Activated naive CD4-positive, alpha-beta T cell treated with anti-CD3 and anti-CD28 coated beads, Interleukin-2, amount 10 ng/mL, durations not matched to agents 7 days and 5 days (primary cell): ENCODE measurements around the gene SCARB1.

Source experiments
- CTCF ChIA-PET: fragments of 350-600 bp; sonication (Branson Sonifier 250); formaldehyde crosslinking; loops from one replicate; lab custom pipeline; 2021; ENCODE audit warnings: antibody characterized with exemption; lab: Charles Lee
- DNase-seq: peaks from one replicate; pipeline ENCODE4 v3.0.0-alpha.2; 2020
- H3K27ac Mint-ChIP-seq: one replicate; pipeline ENCODE4 v1.8.0; 2021; ENCODE audit warnings: mild to moderate bottlenecking, moderate library complexity, mixed read lengths
- H3K27me3 Mint-ChIP-seq: one replicate; pipeline ENCODE4 v1.8.0; 2021; ENCODE audit warnings: mild to moderate bottlenecking, mixed read lengths
- H3K36me3 Mint-ChIP-seq: one replicate; pipeline ENCODE4 v1.8.0; 2021; ENCODE audit warnings: mixed read lengths
- H3K4me1 Mint-ChIP-seq: one replicate; pipeline ENCODE4 v1.8.0; 2021; ENCODE audit warnings: mixed read lengths
- H3K4me3 Mint-ChIP-seq: one replicate; pipeline ENCODE4 v1.8.0; 2021; ENCODE audit warnings: mild to moderate bottlenecking, moderate library complexity, mixed read lengths
- H3K9me3 Mint-ChIP-seq: one replicate; pipeline ENCODE4 v1.8.0; 2021; ENCODE audit warnings: mixed read lengths

SCARB1 gene

DNA sequence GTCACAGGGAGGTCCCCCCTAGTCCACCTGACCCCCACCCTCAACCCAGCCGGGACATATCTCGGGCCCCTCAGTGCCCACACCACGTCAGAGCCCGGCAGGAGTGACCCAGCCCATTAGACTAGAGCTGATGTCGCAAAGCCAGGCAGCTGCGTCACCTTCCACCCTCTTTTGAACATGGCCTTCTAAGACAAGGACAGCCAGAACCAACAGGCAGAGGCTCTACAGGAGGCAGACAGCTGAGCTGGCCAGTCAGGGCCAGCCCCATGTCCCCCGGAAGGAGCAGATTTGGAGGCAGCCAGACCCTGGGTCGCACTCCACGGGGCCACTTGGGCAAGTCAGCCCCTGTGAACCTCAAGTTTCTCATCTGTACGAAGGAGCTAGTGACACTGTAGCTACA lies 44.1 kb downstream of the SCARB1 start:
- Mint-ChIP-seq H3K27ac (no peak overlapping the region), H3K36me3 (no peaks in the 10 kb centered on the region), H3K27me3 (peaks cover 3% of the 10 kb centered on the region), H3K9me3 (no peaks in the 10 kb centered on the region), H3K4me3 (no peak overlapping the region), H3K4me1 (no peaks in the 10 kb centered on the region)
- DNase-seq, result no peak
- CTCF ChIA-PET, result no interaction called here

DNA sequence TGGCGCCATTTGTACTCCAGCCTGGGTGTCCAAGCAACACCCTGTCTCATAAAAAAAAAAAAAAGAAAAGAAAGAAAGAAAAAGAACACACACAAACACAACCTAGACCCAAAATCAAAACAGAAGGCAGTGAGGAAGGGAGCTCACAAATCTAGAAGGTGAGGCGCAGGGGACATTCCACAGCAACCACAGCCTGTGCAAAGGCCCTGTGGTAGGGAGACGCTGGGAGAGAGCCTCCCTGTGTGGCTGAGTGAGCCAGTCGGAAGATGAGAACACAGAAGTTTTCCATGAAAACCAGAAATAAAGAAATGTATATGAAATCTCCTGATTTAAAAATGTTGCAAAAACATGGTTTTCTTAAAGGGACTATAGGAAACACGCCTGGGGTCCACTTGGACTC lies 44.6 kb downstream of the SCARB1 start:
- CTCF ChIA-PET, result no interaction called here

DNA sequence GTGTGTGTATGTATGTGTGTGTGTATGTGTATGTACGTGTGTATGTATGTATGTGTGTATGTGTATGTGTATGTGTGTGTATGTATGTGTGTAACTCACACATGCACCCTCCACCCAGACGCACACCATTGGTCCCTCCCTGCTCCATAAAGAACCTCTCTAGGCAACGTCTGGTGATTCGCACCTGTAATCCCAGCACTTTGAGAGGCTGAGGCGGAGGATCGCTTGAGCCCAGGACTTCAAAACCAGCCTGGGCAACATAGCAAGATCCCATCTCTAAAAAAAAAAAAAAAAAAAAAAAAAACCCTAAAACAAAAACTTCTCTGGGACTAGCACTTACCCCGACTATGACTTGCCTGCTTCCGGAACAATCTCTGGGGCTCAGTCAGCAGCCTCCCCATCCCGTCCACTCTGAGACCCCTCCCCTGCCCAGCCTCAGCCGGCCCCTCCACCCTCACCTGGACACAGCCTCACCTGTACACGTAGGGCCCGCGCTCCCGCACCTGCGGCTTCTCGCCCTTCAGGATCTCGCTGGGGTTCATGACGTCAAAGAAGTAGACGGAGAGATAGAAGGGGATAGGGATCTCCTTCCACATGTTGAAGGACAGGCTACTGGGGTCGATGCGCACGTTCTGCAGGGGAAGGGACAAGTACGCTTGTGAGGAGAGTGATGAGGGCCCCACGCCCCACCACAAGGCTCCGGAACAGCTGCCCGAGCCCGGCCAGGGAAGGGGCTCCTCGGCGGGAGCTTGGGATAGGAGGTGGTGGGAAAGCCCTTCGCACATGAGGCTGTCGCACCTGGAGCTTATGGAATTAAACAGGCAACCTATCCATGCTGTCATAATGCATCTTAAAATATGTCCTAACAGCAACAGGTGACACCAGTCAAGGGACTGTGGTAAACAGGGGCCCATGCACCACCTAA lies 46.3 kb downstream of the SCARB1 start:
- Mint-ChIP-seq H3K4me1 (no peaks in the 10 kb centered on the region), H3K36me3 (peaks cover 4% of the 10 kb centered on the region), H3K9me3 (no peaks in the 10 kb centered on the region), H3K4me3 (no peak overlapping the region), H3K27me3 (peaks cover 3% of the 10 kb centered on the region), H3K27ac (no peak overlapping the region)
- CTCF ChIA-PET, result interaction anchor here (1.0 kb wide), 1 partner anchor 10 kb away, joined by 3 read pairs; no protein-coding TSS in a partner anchor
- DNase-seq, result no peak

More for the DNA sequence above, 44.6 kb downstream of the SCARB1 start:
- Mint-ChIP-seq H3K36me3 (no peaks in the 10 kb centered on the region), H3K4me1 (no peaks in the 10 kb centered on the region), H3K27me3 (peaks cover 3% of the 10 kb centered on the region), H3K27ac (no peak overlapping the region), H3K4me3 (no peak overlapping the region), H3K9me3 (no peaks in the 10 kb centered on the region)
- no peak for DNase-seq

DNA sequence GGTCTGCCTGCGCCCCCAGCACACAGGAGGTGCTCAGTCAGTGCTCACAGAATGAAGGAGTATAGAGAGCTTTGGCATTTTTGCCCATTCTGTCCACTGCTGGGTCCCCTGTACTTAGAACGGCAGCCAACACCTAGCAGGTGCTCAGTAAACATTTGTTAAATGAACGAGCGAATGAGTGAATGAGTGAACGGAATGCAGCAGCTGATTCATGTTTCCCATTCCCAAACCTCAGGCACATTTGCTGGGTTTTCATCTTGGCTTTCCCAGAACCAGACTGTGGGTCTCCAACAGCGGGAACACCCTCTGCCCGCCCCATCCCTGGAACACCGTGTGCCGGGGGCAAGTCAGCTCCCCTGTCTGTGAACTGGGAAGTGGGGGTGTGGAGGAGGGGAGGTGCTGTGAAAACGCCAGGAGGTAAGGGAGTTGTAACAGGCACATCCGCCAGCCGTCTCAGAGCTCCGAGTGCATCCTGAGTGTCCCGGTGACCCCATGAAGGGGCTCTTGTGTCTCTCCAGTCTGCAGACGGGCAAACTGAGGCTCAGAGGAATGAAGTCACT lies 47.3 kb downstream of the SCARB1 start:
- DNase-seq, result no peak
- CTCF ChIA-PET, result interaction anchor here (1.0 kb wide), 1 partner anchor 11 kb away, joined by 3 read pairs; no protein-coding TSS in a partner anchor
- no peaks in the 10 kb centered on the region for H3K9me3 Mint-ChIP-seq
- no peaks in the 10 kb centered on the region for H3K4me1 Mint-ChIP-seq
- peaks cover 3% of the 10 kb centered on the region for H3K27me3 Mint-ChIP-seq
- H3K27ac Mint-ChIP-seq, result peak overlapping the region; percentile 33
- H3K4me3 Mint-ChIP-seq, result no peak overlapping the region
- H3K36me3 Mint-ChIP-seq, result peaks cover 4% of the 10 kb centered on the region

DNA sequence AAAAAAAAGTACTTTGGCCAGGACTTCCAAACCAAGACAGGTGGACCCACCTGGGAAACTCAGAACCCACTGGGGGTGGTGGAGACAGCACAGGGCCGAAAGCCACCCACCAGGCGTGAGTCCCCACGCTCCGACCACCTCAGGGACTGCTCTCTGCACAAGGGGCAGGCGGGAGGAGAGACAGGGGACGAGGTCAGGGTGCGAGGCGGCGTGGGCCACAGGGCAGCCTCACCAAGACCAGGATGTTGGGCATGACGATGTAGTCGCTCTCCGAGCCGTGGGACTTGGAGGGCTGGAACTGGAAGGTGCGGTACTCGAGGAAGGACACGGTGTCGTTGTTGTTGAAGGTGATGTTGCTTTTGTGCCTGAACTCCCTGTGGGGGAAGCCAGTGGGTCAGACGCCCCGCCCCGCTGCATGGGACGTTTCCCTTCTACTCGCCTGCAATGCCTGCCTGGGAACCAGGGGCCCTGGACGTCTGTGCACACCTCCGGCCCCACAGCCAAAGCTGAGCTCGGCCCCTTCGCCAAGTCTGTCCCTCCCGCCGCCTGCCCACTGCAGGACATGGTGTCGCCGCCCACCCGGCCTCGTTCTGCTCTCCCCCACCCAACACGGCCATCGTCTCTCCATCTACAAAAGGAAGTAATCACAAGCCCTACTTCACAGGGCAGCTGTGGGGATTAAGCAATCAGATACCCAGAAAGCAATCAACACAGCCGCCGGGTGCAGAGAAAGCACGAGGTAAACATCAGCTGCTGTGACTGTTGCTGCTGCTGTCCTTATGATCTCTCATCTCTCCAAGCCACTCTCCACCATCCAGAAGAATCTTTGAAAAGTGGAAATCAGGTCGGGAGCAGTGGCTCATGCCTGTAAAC lies 48.7 kb downstream of the SCARB1 start:
- Mint-ChIP-seq H3K4me1 (no peaks in the 10 kb centered on the region), H3K4me3 (no peak overlapping the region), H3K27ac (no peak overlapping the region), H3K9me3 (no peaks in the 10 kb centered on the region), H3K36me3 (peaks cover 4% of the 10 kb centered on the region), H3K27me3 (no peaks in the 10 kb centered on the region)
- DNase-seq, result no peak
- CTCF ChIA-PET, result no interaction called here

- Mint-ChIP-seq H3K4me3 (no peak overlapping the region), H3K27me3 (no peaks in the 10 kb centered on the region)
- CTCF ChIA-PET, result interaction anchor here (0.6 kb wide), 1 partner anchor 40 kb away, joined by 3 read pairs; no protein-coding TSS in a partner anchor
Measured at GRCh38 chr12:124813782-124814181, 49.9 kb downstream of the SCARB1 start.

GRCh38 chr12:124812979-124813378 lies 50.7 kb downstream of the SCARB1 start:
- H3K27me3 Mint-ChIP-seq, result no peaks in the 10 kb centered on the region
- H3K4me3 Mint-ChIP-seq, result no peak overlapping the region
- no peaks in the 10 kb centered on the region for H3K9me3 Mint-ChIP-seq
- no peaks in the 10 kb centered on the region for H3K4me1 Mint-ChIP-seq
- no peak for DNase-seq
- H3K36me3 Mint-ChIP-seq, result peaks cover 4% of the 10 kb centered on the region
- CTCF ChIA-PET, result no interaction called here
- H3K27ac Mint-ChIP-seq, result no peak overlapping the region

More at GRCh38 chr12:124813782-124814181, 49.9 kb downstream of the SCARB1 start:
- no peak for DNase-seq
- no peak overlapping the region for H3K27ac Mint-ChIP-seq
- H3K4me1 Mint-ChIP-seq, result no peaks in the 10 kb centered on the region
- no peaks in the 10 kb centered on the region for H3K9me3 Mint-ChIP-seq
- H3K36me3 Mint-ChIP-seq, result peaks cover 4% of the 10 kb centered on the region

GRCh38 chr12:124812356-124812755 lies 51.3 kb downstream of the SCARB1 start:
- no peak overlapping the region for H3K27ac Mint-ChIP-seq
- no peaks in the 10 kb centered on the region for H3K27me3 Mint-ChIP-seq
- no peaks in the 10 kb centered on the region for H3K9me3 Mint-ChIP-seq
- no peak overlapping the region for H3K4me3 Mint-ChIP-seq
- DNase-seq, result no peak
- no peaks in the 10 kb centered on the region for H3K4me1 Mint-ChIP-seq
- CTCF ChIA-PET, result interaction anchor here (1.3 kb wide), 1 partner anchor 17 kb away, joined by 3 read pairs; no protein-coding TSS in a partner anchor
- H3K36me3 Mint-ChIP-seq, result peaks cover 4% of the 10 kb centered on the region

GRCh38 chr12:124811633-124812032 lies 52.0 kb downstream of the SCARB1 start:
- Mint-ChIP-seq H3K4me3 (no peak overlapping the region), H3K27ac (no peak overlapping the region), H3K36me3 (peaks cover 4% of the 10 kb centered on the region), H3K9me3 (no peaks in the 10 kb centered on the region), H3K4me1 (no peaks in the 10 kb centered on the region), H3K27me3 (no peaks in the 10 kb centered on the region)
- DNase-seq, result no peak
- CTCF ChIA-PET, result interaction anchor here (1.3 kb wide), 1 partner anchor 18 kb away, joined by 3 read pairs; no protein-coding TSS in a partner anchor

DNA sequence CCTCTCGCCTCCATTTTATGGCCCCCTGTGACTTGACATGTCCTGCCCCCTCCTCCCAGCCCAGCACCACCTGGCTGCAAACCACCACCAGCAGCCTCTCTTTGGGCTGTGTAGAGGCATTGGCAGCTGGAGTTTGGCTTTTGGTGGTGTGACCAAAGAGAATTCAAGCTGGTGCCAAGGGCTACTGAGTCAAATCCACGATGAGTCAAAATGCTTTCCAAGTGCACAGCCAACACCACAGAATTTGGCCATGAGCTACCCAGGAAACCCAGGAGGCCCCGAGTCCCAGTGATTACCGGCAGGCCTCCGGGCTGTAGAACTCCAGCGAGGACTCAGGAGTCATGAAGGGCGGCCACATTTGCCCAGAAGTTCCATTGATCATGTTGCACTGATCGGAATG lies 53.8 kb downstream of the SCARB1 start:
- no peak overlapping the region for H3K4me3 Mint-ChIP-seq
- H3K4me1 Mint-ChIP-seq, result no peaks in the 10 kb centered on the region
- no peak overlapping the region for H3K27ac Mint-ChIP-seq
- CTCF ChIA-PET, result no interaction called here
- no peak for DNase-seq
- H3K27me3 Mint-ChIP-seq, result no peaks in the 10 kb centered on the region
- peaks cover 4% of the 10 kb centered on the region for H3K36me3 Mint-ChIP-seq
- H3K9me3 Mint-ChIP-seq, result no peaks in the 10 kb centered on the region

GRCh38 chr12:124809391-124809790 lies 54.3 kb downstream of the SCARB1 start:
- H3K36me3 Mint-ChIP-seq, result peaks cover 4% of the 10 kb centered on the region
- no peaks in the 10 kb centered on the region for H3K4me1 Mint-ChIP-seq
- CTCF ChIA-PET, result no interaction called here
- H3K4me3 Mint-ChIP-seq, result no peak overlapping the region
- no peaks in the 10 kb centered on the region for H3K9me3 Mint-ChIP-seq
- no peak for DNase-seq
- no peaks in the 10 kb centered on the region for H3K27me3 Mint-ChIP-seq
- H3K27ac Mint-ChIP-seq, result no peak overlapping the region

GRCh38 chr12:124808272-124808671 lies 55.4 kb downstream of the SCARB1 start:
- no peaks in the 10 kb centered on the region for H3K27me3 Mint-ChIP-seq
- no peak overlapping the region for H3K4me3 Mint-ChIP-seq
- CTCF ChIA-PET, result no interaction called here
- no peaks in the 10 kb centered on the region for H3K9me3 Mint-ChIP-seq
- no peak overlapping the region for H3K27ac Mint-ChIP-seq
- H3K36me3 Mint-ChIP-seq, result peaks cover 2% of the 10 kb centered on the region
- DNase-seq, result no peak
- H3K4me1 Mint-ChIP-seq, result no peaks in the 10 kb centered on the region

DNA sequence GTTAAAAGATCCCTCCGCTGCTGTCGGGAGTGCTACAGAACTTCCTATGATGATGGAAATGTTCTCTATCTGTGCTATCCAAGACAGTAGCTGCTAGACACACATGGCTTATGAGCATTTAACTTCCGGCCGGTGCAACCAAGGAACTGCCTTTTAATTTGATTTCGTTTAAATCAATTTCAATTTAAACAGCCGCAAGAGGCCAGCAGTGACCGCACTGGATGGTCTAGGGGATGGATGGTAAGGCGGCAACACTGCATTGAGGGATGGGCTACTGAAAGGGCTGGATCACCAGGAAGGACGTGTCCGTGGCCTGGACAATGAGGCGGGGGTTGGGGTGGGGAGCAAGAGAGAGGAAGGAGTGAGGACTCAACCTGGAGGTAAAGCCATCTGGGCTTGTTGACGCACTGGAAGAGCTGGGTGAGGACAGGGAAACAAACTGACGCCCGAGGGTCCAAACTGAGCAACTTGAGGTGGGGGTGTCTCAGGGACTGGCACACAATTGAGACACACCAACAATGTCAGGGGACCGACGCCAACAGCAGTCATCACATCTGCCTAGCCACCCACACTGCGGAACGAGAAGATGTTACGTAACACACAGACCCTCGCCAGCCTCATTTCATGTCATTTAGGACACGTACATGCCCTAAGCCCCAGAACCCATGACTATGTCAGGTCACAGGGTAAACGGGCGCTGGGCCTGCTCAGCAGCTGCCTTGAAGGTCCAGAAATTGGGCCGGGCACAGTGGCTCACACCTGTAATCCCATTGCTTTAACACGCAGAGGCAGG lies 57.6 kb downstream of the SCARB1 start:
- no peaks in the 10 kb centered on the region for H3K9me3 Mint-ChIP-seq
- no peaks in the 10 kb centered on the region for H3K4me1 Mint-ChIP-seq
- no peak for DNase-seq
- CTCF ChIA-PET, result no interaction called here
- no peak overlapping the region for H3K4me3 Mint-ChIP-seq
- no peaks in the 10 kb centered on the region for H3K36me3 Mint-ChIP-seq
- H3K27ac Mint-ChIP-seq, result no peak overlapping the region
- H3K27me3 Mint-ChIP-seq, result no peaks in the 10 kb centered on the region
